Spleen (tissue), 7 donors: ENCODE measurements around the gene QSER1.

Experiments
- CTCF ChIP-seq, 11 experiments: fragments of 200-600 bp in 7 of 11; fragments of 450-650 bp in 4 of 11; sonication (generic) in 4 of 11; IDR thresholded peaks in 8 of 11; conservative IDR thresholded peaks in 3 of 11; 1 replicate in 7 of 11; 2 replicates in 4 of 11; pipeline versions ENCODE4 v1.4.0 to v1.8.0; 2016 to 2021; ENCODE audit warnings: antibody characterized with exemption in 11 of 11, inconsistent platforms in 4 of 11, mild to moderate bottlenecking in 1 of 11
- POLR2A ChIP-seq, 3 donors: fragments of 450-650 bp; IDR thresholded peaks; one replicate each; pipeline ENCODE4 v1.5.1; 2017; ENCODE audit warnings: antibody characterized with exemption in 3 of 3, mild to moderate bottlenecking in 1 of 3
- POLR2AphosphoS5 ChIP-seq, 3 donors: sonication (generic); formaldehyde crosslinking; IDR thresholded peaks; one replicate each; pipeline ENCODE4 v1.5.1; 2017; ENCODE audit warnings: antibody characterized with exemption in 3 of 3
- donor health status: DM: no; HTN: no; CAD: no; lungs with moderate emphysema.
- donor health status: DM: no; HTN: no; CAD: no.
- donor health status: DM: no; HTN: no; CAD: no.

GRCh38 chr11:32949739-32950138 is 57.1 kb downstream of the QSER1 start:
- TF ChIP-seq CTCF (IDR thresholded peaks at IDR 0.05 in 8 of 11, conservative IDR thresholded peaks at IDR 0.05 in 3 of 11) (no peak), POLR2A (IDR thresholded peaks at IDR 0.05) (no peak), POLR2AphosphoS5 (IDR thresholded peaks at IDR 0.05) (no peak)
